Mammary epithelial cell (primary cell): ENCODE data around the gene EIF4A3.

ENCODE experiments used
- CTCF ChIP-seq, 2 donors: IDR thresholded peaks in 1 of 2; conservative IDR thresholded peaks in 1 of 2; 2 replicates each; pipeline ENCODE4 v1.5.1; 2011 to 2012; ENCODE audit warnings: inconsistent platforms in 2 of 2, low read length in 2 of 2, mild to moderate bottlenecking in 2 of 2, control low read depth in 1 of 2, low read depth in 1 of 2; ENCODE audit not compliant: insufficient read depth in 1 of 2; ENCODE audit errors: extremely low read depth in 1 of 2
- EZH2 ChIP-seq: IDR thresholded peaks from 2 replicates; pipeline ENCODE4 v1.6.1; 2012; ENCODE audit warnings: low read length, inconsistent platforms, borderline replicate concordance

- TF ChIP-seq CTCF (conservative IDR thresholded peaks at IDR 0.05 in 1 of 2, IDR thresholded peaks at IDR 0.05 in 1 of 2; ENCODE audit: extremely low read depth in 1 of 2, insufficient read depth in 1 of 2, low read depth in 1 of 2, low read length in 2 of 2) (no peak), EZH2 (no peak)
Measured at GRCh38 chr17:80125656-80126448, 21.1 kb downstream of the EIF4A3 start.
